Kidney capillary endothelial cell (primary cell): ENCODE results near the gene MAP7D1.
A peak's percentile ranks its signal among the peaks of the same experiment; 100 is the strongest.

Source experiments
- DNase-seq: peaks from one replicate; pipeline ENCODE4 v3.0.0-alpha.2; 2018; ENCODE audit warnings: low spot score

The MAP7D1 gene

DNA sequence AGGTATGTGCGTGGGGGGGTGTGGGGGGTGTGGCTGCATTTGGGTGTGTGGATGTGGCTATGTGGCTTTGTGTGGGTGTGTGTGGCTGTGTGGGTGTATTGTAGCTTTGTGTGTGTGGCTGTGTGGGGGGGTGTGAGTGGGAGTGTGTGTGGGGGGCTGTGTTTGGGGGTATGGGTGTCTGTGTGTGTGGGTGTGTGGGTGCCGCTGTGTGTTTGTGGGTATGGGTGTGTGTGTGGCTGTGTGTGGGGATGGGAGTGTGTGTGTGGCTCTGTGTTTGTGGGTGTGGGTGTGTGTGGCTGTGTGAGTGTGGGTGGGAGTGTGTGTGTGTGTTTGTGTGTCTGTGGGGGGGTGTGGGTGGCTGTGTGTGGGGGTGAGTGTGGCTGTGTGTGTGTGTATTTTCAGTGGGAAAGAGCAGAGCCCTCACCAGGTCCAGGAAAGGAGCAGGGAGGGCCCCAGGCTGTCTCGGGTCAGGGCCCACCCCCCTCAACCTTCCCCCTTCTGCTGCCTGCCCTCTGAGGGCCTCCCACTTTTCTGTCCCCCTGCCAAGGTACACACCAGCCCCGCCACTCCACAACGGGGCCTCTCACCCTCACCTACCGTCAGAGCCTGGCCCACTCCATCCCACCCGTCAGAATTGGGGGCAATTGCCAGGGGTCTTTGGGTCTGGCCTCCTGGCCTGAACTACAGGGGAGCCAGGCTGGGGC is 29.0 kb upstream of the MAP7D1 start:
- DNase-seq, result no peak

DNA sequence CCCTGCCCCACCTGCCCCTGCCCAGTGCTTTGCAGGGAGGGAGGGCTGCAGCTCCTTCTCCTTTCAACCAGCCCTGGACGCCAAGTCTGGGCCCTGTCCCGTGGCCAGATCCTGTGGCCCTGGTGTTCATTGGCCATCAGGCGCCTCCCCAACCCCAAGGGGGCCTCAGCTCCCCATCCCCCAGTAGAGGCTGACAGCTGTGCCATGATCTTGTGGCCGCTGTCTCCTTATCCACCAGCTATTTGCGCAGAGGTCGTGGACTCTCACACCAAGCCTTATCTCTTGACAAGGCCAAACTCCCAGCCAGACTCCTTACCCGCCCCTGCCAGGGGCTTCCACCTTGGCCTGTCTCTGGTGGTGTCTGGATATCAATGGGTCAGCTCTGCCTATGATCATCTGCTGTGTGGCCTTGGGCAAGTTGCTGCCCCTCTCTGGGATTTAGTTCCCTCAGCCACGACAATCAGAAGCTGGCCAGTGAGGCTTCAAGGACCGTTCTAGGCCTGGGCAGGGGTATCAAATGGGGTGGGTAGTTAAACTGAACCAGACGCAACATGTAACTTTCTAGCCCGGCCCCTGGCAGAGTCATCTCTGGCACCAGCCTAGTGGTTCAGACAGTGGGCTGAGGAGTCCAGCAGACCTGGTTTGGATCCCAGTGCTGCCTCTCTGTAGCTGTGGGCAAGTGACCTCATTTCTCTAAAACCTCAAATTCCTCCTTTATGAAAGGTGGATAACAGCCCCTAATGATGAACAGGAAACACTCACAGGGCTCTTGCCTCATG is 27.6 kb upstream of the MAP7D1 start:
- DNase-seq, result no peak

DNA sequence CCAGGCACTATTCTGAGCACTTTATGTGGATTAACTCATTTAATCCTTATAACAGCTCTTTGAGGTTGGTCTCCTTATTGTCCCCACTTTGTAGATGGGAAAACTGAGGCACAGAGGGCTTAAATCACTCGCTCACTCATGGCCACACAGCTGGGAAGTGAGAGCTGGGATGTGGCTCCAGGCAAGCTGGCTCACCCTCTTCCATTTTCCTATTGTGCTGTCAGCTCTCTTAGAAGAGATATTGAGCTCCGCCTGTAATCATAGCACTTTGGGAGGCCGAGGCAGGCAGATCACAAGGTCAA is 27.1 kb upstream of the MAP7D1 start:
- DNase-seq, result no peak

DNA sequence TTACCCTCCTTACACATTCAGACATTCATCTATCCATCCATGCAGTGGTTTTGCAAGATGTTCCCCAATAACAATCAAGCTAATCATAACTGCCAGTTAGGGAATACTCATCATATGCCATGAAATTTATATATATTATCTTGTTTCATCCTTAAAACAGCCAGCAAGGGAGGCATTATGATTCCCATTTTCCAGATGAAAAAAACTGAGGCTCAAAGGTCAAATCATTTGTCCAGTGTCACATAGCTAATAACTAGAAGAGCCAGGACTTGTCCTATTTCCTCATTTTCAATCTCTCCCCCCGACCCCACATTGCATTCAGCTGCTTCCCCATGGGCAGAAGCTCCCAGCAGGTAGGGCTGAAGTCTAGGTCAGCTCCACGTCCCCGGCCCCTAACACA is 23.9 kb upstream of the MAP7D1 start:
- DNase-seq, result no peak

DNA sequence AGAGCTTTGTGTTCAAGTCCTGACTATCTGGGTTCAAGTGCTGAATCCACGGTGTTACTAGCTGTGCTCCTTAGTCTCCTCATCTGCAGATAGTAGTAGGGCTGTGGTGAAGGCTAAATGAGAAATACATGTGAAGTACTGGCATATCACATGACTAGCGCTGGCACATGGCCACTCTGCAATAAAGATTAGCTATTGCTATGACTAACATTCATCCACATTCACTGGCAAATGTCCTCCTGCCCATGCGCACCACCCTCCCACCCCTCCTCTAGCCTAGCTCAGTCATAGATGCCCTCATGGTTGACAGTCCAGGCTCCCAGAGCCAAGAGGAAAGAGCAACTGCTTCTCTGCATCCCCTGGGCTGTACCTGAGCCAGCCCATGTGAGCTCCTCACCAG is 22.5 kb upstream of the MAP7D1 start:
- no peak for DNase-seq

DNA sequence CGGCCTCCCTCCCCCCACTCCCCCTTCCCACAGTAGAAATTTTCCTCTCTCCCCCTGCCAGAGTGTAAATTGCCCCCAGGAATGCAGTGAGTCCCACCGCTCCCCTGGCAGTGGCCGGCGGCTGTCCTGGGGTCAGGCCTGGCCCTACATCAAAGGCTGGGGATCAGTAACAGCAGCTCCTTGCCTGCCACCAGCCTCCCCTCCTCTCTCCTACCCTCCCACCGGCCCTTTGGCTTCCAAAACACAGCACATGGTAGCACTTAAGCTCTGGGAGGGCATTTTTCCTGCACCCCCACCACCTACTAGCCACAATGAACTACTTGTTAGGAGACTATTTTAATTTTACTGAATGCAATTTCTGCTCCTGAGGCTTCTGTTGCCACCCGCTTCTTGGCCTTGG is 21.9 kb upstream of the MAP7D1 start:
- DNase-seq, result no peak

DNA sequence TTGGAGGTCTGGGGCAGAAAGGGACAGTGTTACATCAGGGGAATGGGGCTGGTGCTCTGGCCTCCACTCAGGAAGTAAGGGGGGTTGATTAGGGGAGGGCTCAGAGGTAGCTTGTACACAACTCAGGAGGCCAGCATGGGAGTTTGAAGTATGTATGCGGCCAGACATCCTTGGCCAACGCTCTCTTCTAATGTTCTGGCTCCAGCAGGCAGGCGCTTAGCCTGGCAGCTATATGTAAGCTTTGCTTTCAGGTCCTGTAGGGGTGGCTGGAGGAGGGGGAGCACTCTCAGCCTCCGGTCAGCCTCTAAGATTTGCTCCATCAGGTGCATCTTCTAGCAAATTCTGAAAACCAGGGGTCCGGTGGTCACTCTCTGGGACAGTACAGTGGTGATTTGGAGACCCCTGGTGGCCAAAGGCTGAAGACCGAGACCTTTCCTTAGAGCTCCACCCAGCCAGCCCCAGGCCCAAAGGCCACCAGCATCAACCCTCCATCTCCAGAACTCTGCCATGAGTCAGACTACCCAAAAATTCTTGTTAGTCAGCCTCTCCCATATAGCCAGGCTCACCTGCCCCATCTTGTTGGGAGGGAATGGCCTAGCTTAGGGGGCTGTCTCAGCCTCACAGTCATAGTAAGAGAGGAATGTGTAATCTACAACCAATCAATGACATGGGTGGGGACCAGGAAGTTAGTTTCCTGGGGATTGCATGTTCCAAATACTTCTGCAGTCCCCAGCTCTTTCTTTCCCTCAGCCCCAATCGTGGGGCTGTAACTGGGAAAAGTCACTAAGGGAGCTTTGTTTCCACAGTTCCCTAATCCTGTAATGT is 21.2 kb upstream of the MAP7D1 start:
- no peak for DNase-seq

DNA sequence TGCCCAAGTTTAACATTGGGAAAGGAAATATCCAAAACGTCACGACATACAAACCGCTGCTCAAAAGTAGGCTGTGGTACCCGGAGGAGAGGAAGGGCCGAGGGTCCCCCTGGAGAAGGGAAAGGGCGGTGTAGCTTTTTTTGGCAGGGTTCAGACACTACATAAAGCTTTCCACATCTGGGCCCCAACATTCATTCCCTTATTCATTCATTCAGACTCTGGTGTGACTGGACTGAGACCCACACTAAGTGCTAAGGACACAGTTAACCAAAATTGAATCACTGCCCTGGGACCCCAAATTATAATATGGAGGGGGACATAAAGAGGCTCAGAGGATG is 20.7 kb upstream of the MAP7D1 start:
- DNase-seq, result no peak

DNA sequence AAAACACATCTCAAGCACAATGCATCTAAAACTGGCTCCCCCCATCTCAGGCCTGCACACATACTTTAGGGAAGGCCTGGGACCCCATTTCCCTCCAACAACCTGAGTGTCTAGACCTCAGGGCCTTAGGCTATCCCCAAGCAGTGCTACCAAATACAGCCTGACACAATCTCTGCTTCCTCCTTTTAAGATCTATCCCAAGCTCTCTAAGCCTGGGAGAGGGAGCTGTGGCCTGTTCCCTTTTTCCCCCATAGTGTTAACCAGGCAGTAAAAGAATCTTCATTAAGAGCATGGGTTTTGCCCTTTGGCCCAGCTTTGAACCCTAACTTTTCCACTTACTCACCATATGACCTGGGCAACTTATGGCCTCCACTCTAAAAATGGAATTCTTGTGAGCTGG is 20.2 kb upstream of the MAP7D1 start:
- no peak for DNase-seq

DNA sequence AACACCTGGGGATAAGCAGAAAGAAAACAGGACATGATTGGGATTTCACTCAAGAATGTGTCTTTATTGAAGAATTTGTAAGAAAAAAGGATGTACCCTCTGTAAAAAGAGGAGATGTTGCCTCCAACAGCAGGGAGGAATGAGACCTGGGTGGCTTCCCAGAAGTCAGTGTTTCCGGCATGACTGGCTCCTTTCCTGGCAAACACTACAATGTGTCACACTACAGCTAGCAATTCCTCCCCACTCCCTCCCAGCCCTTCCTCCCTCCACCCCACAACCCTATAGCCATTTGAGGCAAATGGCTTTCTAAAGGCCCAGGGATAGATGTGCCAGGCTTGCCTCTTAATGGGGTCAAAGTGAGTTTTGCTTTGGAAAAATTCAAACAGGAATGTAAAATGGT is 19.4 kb upstream of the MAP7D1 start:
- DNase-seq, result peak; percentile 58

DNA sequence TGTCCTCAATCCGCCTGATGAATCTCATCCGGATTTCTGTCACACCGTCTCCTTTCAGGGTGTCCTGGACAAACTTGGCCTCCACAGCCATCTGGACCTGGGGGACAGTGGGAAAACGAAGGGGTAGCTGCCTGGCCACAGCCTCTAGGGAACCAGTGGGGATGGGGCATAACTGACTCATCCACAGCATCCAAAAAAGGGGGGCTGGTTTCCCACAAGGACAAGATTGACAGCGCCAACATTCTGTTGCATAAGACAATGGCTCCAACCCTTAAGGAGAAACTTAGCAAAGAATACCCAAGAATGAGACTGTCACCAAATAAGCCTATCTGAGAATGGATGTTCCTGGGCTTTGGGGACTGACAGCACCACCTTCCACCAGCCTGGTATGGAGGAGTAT is 18.7 kb upstream of the MAP7D1 start:
- DNase-seq, result no peak

DNA sequence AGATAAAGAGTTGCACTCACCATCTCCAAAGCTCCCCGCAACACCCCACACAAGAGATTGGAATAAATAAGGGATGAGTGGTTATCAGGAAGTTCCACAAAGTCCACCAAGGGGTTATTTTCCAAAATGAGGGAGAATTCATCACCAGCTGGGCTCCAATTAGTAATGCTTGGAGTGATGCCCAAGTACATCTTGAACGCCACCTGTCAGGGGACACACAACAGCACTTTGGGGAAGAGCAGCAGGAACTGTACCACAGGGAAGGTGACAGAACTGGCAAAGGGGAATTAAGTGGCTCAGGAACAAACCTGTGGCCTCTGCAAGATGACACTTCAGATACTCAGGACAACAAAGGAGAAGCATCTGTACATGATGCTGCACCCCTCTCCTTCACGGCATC is 18.2 kb upstream of the MAP7D1 start:
- no peak for DNase-seq

DNA sequence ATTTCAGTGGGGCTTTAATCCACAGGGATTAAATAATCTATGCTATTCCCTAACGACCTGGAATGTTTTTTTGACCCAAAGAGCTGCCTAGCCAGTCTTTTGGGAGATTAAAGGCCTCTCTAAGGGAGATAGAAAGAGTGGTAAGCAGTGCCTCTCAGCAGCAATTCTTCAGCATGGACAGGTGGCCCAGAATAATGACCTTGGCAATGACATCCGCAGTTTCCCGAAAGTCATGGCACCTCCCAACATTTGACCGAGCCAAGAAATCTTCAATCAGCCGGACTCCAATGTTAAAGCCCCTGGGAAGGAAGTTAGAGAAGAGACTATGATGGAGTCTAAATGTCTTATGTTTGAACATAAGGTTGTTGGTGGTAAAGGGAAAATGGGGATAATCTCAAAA is 16.4 kb upstream of the MAP7D1 start:
- DNase-seq, result no peak

DNA sequence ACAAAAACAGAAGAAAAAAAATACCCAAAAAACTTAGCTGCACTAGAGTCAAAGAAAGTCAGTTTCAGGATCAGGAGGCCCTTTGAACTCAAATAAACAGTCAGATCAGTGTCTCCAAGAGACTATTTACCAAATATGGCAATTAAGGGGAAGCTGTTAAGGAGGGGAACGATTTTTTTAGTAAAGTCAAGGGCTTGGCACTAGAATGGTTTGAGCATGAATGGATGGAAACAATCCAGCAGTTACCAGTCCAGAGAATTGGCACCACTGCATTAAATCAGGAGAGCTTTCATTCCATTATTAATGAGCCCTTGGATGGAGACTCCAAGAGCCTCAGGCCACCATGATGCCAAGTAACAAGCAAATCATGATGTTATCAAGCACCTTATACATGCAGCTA is 13.8 kb upstream of the MAP7D1 start:
- no peak for DNase-seq

DNA sequence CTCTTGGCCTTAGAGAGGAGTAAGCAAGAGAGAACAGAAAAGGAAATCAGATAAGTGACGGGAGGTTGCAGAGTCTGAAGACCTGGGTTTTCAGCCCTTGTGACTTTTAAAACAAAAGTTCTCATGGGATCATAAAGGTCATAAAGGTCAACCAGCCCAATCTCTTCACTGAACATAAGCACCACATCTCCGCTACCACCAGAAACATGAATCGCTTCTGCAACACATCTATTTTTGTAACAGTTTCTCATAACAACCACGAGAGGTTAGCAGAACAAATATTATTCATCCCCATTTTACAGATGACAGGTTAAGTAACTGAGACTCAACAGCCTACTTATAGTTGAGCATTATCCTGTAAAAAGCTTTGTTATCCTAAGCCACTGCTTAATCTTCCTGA is 12.5 kb upstream of the MAP7D1 start:
- DNase-seq, result no peak

DNA sequence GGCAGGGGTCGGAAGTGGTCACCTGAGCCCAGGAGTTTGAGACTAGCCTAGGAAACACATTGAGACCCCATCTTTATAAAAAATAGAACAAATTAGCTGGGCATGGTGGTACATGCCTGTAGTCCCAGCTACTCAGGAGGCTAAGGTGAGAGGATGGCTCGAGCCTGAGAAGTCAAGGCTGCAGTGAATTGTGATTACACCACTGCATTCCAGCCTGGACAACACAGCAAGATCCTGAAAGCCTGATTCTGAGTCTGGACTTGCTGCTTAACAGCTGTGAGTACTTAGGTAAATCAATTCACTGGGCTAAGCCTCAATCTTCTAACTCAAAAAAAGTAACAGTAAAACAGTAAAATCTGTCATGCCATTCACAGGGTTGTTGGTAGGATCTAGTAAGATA is 11.5 kb upstream of the MAP7D1 start:
- DNase-seq, result no peak

DNA sequence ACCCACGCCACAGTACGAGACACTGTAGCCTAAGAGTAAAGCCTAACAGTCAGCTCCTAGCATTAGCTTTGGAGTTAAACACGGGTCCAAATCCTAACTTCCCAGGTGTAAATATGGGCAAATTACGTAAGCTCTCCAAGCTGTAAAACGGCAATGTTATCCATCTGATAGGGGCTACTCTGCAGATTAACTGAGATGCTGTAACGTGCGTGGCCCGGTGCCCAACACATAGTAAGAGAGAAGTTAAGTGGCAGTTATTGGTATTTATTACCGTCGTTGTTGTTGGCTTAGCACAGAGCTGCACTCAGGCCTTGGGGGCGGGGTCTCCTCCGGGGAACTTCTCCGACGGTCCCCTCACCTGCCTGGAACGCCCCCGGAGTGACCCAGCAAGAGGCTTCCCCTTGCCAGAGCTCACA is 7.1 kb upstream of the MAP7D1 start:
- no peak for DNase-seq

DNA sequence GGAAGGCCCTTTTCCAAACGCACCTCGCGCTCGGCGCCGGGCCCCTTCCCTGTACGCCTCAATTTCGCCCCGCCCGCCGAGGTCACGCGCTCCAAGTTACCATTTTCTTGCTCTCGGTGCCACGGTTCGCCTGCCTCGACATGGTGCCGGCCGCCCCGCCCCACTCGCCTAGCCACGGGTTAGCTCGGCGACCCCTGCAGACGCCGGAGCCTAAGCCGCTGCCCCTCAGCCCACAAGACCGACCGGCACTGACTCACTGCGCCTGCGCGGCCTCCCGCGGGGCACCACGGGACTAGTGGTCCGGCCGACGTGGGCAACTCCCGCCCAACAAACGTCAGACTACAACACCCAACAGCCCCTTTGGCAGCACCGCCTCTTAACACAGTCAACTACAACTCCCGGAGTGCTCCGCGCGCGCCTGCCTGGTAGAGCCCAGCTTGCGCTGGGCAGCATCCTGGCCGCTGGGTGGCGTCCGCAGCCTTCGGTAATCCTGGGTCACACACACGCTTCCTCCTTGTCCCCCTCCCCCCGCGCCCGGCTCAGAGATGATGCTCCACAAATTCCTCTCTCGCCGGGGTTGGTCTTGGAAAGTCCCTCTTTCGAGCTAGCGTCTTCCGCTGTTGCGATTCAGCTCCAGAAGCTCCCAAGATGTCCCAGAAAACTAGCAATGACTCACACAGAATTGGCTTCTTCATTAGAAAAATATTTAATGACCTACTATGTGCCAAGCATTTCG is 6.6 kb upstream of the MAP7D1 start, which contains the start of gene TRAPPC3:
TRAPPC3 (minus strand) TSS at position 250 of the 736 bp plus-strand sequence; CDS start at position 142, 108 bp downstream.
- peak; percentile 100 for DNase-seq

DNA sequence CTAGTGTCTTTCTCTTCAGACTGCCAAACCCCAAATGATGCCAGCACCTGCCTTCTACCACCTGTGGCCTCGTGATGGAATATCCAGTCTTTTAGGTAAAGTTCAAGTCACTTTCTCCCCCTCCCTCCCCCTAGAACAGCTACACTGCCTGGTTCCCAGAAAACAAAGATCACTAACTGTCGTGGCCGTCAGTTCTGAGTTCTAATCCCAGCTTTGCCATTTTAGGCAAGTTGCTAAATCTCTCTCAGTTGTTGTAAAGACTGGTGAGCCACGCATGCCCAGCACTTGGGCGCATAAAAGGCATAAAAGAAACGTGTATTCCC is 6.0 kb upstream of the MAP7D1 start:
- no peak for DNase-seq

DNA sequence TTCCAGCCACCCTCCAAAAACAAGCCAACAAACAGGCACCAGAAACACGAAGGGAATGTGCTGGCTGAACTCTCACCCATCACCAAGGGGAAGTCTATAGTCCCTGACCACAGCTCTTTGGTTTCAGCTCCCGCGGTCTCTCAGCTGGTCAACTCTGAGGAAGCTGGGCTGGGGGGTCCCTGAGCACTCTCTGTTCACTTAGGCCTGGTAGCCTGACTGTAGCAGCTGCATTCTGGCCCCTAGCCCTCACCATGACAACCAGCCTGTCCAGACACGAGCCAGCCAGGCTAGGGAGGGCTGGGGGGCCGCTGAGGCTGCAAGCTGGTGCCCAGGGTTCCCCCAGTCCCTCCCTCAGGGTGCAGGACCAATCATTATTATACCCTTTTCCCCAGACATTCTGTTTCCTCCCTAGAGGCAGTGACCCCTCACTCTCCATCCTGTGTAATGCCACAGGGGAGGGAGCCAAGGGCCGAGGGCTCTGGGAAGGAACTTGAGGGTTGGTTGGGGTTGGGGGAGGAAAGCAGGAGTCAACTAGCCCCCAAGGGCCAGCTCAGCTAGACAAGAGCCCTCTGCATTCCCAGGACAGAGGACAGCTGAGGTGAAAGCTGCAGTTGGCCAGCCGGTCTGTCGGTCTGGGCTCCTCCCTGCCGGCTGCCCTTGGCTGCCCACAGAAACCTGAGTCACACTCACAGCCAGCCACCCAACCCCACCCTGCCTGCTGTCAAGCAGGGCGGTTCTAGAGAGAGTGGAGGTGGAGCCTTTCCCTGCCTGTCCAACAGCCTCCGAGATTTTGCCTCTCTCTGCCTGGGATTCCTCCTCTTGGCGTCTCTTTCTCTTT is 5.4 kb upstream of the MAP7D1 start:
- peak; percentile 94 for DNase-seq

DNA sequence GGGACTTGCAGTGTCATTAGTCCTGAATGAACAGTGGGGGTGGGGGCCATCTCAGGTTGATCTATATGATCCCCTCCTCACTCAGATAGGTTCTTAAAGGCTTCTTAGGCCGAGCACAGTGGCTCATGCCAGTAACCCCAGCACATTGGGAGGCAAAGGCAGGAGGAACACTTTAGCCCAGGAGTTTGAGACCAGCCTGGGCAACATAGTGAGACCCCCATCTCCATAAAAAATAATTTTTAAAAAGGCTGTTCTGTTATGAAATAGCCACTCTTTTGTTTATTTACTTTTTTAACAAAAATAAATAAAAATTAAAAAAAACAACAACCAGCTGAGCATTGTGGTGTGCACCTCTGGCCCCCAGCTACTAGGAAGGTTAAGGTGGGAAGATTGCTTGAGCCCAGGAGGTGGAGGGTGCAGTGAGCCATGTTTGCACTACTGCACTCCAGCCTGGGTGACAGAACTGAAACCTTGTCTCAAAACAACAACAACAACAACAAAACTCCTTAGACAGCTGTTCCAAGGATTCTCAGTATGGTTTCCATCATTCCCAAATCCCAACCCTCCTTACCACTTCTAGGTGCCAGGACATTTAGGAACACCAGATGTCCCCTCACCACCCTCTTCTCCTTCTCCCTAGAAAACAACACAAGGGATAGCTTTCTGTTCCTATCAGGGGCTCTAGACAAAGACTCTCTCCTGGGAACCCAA is 4.7 kb upstream of the MAP7D1 start:
- DNase-seq, result no peak
